HCEC 1CT (cell line): ENCODE results near the gene CCDC192.

Experiments used
- DNase-seq: peaks from one replicate; pipeline ENCODE4 v3.0.0-alpha.2; 2017

CCDC192 gene

DNA sequence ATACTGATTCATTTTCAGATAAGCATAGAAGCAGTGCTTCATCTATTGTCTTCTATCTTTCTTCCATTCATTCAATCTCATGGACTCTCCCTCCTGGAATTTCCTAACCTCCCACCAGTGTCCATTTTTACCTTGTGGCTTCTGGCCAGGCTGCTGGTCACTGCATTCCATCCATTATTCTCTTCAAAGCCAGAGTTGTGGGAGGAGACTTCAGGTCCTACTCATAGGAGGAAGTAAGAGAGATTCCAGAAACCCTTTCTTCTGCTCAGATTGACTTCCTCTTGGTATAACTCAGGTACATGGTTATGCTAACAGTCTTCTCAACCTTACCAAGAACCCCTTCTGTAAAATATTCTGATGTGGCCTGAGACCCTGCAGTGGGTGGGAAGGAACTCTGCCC, 227.1 kb downstream of the CCDC192 start:
- no peak for DNase-seq

DNA sequence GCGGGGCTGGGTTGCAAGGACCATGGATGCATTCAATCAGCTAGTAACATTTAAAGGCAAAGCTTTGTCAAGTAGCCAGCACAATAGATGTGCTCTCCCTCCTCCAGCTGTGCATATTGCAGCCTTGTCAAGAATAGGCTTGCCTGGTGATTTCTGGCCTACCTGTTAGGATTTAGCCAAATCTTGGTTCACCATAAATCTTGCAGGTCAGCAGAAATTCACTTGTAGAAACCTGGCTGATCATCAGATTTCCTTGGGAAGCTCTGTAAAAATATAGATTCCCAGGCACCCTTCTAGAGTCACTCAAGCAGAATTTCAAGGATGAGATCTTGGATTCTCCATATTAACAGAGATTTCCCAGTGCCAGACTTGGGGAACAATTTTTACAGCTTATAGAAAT, 228.2 kb downstream of the CCDC192 start:
- DNase-seq, result no peak

DNA sequence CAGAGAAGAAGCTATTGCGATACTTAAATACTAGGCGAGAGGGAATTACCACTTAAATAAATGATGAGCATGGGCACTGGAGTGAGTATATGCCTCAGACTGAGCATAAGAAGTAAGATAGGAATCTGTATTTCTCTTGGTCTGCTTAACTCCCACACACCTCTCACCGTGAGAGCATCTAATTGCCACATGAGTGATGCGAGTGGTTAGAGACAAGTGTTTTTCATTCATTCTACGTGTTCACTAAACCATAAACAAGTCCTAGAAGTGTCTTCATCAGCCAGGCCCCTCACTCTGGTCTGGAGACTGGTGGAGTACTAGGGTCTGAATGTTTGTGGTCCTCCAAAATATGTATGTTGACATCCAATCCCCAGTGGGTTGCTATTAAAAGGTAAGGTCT, 230.2 kb downstream of the CCDC192 start:
- DNase-seq, result no peak

DNA sequence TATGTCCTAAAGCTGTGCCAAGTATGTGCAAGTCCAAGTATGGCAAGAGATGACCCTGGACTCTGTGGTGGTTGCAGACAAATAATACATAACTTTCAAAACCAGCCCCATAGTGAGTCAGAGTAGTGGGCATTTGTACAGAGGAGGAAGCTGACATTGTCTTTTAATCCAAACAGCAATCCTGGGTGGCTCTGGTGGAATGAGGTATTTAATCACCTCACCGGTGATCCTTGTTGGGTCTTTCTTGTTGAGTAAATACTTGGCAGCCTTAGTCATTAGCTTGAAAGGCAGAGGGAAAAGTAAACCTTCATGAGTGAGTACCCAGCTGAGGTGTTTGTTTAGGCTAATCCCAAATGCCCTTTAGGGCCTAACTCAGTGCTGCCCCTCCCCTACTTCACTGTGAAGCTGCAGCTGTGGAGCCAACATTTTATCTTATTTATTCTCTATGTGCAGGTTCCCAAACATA, 231.6 kb downstream of the CCDC192 start:
- peak; percentile 59 for DNase-seq

DNA sequence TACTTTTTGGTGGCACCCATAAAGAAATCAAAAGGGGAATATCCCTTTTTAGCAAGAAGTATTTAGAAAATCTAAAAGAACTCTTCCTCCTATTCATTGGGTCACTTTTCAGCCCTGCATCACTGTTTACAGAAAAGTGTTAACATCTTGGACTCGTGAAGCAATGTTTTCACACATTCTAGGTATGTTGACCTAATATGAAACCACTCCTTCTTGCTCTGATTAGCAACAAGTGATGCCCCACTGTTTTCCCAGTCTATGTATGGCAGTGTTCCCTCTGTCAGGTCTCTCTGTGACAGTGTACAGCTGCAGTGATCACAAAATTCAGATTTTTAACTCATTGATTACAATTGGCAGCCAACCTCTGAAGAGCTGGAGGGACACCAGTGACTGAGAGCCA, 232.2 kb downstream of the CCDC192 start:
- no peak for DNase-seq

DNA sequence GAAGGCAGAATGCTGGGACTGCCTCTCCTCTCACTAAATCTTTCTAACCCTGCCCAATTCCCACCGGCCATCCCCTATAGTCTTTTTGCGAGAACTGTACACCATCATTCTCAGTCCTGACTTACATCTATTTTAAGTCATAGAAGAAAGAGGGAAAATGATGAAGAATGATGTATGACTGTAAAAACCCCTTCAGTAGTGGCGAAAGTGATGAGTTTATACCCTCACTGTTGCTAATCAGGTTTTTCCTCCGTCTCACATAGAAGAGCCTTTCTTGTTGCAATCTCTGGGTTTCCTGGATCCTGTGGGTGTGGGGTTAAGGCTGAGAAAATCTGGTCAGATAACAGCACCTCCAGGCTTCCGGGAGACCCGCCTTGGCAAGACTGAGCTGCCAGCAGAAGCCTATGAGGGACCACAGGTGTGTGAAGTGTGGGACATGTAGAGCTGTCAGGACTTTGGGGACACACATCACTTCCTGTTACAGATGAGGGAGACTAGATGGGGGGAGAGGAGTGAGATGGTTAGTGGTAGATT, 233.3 kb downstream of the CCDC192 start:
- no peak for DNase-seq

DNA sequence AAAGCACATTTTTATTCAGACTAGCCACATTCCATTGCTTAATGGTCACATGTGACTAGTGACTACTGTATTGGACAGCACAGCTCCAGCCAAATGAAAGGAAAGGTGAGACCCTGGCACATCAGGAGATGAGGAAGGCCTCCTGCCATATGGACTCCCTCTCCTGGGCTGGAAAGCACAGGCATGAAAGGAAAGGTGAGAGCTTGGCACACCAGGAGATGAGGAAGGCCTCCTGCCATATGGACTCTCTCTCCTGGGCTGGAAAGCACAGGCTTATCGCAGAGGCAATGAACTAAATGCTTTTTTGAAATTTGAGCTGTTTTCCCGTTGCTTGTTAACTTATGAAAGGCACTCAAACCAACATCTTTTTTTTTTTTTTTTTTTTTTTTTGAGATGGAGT, 235.6 kb downstream of the CCDC192 start:
- no peak for DNase-seq

DNA sequence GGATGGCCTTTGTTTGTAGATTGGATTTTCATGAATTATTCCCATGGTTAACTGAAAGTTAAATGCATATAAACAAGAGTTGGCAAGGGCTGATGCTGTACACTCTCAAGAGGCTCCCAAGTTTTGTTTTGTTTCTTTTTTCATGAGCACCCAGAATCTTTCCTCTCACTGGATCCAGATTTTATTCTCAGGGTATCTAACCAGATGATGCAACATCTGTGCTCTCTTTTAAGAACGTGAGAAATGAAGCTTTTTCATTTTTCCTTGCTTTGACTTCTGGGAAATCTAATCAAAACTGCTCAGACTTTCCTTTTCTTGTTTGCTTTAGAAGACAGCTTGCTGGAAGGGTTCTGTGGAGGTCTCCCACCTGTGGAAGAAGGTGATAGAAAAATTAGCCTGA, 237.7 kb downstream of the CCDC192 start:
- no peak for DNase-seq

DNA sequence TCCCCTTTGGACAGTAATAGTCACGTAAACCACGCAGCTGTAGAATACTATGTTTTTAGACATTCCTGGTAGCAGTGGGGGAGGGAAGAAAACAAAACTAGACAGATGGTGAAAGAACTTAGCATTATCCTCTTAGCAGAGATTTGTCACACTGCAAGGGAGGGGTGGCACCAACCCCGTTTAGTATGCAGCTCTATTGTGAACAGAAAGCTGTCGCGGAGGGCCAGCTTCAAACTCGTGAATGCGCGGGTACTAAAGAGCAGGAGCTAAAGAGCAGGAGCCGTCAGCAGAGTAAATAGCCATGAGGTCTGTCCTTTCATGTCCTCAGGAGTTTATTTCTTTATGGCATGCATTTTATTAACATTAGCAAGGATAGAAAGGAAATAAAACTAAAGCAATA, 238.5 kb downstream of the CCDC192 start:
- DNase-seq, result no peak

DNA sequence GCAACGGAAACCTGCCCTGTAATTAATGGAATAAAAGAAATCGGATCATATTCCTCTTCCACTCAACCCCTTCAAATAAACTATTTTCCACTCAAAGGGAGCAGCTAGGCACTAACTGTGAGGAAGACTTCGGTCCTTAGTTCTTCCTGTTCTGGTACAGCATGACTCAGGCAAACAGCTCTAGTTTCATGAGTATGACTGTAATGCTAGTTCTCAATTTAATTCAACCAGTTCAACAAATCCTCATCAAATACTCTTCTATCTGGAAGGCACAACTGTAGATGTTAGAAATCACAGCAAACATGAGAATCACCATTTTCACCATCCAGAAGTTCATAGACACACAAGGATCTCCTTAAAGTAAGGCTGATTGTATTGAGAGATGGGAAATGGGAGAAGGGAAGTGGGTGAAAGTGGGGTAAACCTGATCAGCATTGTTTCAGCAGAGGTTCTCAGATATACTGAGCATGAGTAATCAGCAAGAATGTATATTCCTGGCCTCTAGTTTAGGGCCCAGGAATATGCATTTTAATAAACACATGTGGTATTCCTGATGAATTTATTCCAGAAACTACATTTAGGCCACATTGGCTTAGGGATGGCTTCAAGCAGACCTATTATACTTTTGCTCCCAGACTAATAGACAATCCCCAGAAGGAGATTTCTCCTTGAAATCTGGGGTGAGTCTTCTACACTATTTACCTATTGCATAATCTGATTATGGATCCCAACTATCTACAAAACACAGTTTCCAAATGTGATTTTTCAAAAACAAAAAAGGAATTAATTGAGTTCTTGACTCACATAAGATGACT, 239.3 kb downstream of the CCDC192 start:
- DNase-seq, result peak; percentile 39

DNA sequence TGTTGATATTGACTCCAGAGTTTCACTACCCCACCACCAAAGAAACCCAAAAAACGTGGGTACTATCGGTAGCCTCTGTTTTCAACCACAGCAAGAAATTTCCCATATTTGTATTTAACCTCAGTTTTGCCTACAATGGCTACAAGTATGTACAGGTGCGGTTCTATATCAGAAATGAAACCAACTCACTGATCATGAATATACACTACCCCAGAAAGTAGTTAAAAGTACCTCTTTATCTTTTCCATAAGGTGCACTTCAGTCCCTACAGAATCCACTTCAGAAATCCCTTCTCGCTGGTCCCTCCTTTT, 239.8 kb downstream of the CCDC192 start:
- no peak for DNase-seq

DNA sequence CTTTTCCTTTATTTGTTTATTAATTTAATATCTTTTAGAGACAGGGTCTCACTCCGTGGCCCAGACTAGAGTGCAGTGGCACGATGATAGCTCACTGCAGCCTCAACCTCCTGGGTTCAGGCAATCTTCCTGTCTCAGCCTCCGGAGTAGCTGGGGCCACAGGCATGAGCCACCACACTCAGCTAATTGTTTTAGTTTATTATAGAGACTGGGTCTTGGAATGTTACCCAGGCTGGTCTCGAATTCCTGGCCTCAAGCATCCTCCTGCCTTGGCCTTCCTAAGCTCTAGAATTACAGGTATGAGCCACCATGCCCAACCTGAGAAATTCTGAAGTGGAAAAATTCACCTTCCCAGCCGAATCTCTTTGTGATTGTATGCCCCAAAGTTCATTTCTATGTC, 240.9 kb downstream of the CCDC192 start:
- no peak for DNase-seq

DNA sequence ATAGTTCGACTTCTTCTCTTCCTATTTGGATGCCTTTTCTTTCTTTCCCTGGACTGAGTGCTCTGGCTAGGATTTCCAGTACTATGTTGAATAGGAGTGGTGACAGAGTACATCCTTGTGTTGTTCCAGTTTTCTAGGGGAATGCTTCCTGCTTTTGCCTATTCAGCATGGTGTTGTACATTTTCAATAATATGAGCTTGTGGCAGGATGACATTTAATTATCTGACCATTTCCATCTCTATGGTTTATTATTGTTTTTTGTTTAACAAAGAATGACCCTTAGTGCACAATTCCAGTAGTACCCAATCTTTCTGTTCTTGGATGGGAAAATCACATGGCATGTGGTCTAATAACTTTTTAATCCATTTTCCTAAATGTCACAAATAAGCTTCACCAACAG, 244.8 kb downstream of the CCDC192 start:
- no peak for DNase-seq

DNA sequence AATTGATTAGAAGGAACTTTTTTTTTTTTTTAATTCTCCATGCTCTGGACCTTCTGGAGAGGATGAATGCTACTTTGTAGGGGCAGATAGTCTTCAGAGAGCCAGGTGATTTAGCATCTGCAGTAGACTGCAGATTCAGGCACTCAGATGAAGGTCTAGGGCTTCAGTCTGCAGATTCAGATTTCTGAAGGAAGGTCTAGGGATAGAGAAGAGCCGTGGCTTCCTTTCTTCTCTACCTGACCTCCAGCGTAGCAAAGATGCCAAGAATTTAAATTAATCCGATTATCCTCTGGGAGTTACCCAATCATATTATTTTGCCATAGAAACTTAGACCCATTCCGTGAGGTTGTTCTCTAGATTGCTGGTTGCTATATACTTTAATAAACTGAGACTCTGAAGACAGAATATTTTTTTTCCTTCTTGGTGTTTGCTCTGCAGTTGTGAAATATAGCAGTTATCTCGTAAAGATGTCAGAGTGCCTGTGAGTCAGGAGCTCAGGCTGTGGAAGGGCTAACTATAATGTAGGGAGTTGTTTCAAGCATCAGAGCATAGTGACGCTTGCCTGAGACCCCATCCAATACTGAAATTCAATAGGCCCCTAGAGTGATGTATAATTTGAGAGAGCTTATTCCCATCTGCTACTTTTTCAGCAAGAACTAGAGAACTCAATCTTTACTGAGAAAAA, 247.7 kb downstream of the CCDC192 start:
- no peak for DNase-seq

DNA sequence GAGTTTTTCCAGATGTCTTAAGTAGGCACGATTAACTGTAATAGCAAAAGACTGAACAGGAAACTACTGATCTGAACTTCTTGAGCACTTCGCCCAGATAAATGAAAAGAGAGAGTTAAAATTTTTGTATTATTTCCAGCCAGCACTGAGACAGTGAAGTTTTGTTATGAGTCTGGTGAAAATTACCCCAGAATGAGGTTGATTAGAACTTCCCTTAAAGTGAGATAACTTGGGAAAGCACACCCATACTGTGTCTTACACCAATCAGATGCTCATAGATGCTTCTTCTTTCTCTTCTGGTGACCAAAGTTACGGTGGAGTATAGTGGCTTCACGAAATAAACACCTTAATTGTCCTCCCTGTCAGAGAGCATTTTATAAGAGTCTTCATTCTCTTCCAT, 248.6 kb downstream of the CCDC192 start:
- DNase-seq, result no peak

DNA sequence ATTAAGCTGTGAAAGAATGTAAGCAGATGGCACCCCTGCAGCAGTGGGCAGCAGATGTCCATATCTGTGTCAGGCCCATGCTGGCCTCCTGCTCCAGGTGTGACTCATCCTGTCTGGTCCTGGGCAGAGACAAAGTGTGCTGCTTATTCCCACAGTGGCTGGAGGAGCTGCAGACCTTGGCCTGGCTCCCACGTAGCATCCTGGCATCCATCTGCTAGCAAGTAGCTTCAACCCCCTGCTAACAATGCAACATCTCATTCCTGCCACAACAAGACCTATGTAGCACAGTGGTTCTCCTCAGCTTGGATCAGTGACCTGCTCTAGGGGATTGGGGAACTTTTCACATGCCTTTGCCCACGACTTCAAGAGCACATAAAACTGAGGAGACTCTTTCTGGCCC, 254.0 kb downstream of the CCDC192 start:
- DNase-seq, result peak; percentile 43

DNA sequence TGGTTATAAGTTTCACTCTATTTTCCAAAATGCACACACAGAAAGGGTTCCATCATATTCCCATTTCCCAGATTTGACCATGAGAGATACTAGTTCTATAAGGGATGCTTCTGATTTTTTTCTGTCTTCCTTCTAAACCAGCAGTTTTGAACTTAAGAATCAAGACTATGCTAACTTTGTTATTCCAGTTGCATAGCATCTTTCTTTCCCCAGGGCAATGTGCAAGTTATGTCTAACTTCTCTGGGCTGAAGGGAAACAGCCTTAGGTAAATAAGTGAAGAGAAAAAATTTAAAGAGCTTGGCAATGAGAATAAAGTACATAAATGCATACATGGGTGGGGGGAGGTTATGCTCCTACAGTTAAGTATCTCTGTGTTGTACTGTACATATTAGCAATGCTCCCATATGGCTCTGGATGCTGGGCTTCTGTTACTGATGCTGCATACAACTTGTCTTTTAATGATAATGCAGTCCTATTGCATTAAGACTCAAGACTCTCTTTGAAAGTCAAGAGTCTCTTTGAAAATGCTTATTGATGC, 254.6 kb downstream of the CCDC192 start:
- no peak for DNase-seq

DNA sequence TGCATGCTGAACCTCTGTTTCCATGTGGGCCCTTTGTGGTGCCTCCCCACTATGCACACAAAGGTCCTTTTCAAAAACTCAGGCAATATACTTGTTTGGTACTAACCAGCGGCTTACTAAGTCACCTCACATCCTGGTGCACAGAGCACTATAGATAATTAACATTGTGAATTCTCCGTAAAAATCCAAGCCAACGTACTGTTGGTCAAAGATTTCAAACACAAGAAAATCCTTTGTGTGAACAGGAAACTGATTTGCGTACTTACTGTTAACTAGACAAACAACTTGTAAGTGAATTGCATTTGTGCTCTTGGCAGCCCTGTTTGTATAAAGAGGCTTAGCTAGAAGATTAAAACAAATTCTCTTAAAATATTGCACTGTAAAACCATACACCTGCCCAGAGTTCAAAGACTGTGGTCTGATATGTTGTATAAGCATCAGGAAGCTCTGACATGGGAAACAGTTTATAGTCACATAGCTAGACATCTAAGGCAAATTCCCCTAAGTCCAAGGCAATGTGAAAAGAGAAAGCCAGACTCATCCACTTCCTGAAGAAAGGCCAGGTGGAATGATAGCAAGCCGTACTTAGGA, 255.3 kb downstream of the CCDC192 start:
- no peak for DNase-seq

DNA sequence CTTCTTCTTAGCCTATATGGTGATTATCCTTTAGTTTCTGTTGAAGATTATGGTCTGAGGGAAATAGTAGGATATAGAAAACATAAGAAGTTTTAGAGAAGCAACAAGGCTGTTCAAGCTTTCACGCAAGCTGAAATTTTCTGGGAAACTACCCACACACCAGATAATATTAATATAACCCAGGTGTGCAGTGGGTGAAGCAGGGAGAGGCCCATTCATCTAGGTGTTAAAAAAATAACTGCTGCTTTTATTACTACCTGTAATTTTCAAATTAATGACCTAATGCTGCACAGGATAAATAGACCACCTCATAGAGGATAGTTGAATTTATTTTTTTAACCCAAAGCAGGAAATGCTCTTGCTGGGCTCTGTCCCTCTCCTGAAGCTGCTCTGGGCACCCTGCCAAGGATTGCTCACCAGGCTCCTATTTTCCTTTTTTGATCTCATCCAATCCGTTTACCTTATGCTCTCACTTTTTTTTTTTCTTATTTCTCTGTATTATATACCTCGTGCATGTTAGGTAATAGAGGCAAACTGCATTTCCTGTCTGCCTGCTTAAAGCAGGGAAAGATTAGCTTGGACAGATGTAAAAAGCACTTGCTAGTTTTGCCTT, 256.1 kb downstream of the CCDC192 start:
- peak; percentile 77 for DNase-seq

DNA sequence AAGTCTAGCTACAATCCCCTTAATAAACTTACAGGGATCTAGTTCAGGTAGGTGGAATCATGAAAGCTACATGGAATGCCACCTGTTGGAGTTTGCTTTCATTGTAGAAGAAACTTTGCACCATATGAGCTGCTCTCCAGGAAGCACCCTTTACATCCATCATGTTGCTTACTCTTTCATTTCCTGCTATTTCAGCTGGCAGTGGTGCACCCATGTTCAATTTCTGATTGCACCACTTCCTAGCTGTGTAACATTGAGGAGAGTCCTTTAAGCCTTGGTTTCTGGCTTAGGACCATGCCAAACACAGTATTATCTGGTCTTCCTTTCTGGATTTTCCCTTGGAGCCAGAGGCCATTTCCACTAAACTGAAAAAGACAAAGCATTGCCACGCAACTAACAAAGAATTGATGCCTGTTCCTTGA, 257.1 kb downstream of the CCDC192 start:
- no peak for DNase-seq

DNA sequence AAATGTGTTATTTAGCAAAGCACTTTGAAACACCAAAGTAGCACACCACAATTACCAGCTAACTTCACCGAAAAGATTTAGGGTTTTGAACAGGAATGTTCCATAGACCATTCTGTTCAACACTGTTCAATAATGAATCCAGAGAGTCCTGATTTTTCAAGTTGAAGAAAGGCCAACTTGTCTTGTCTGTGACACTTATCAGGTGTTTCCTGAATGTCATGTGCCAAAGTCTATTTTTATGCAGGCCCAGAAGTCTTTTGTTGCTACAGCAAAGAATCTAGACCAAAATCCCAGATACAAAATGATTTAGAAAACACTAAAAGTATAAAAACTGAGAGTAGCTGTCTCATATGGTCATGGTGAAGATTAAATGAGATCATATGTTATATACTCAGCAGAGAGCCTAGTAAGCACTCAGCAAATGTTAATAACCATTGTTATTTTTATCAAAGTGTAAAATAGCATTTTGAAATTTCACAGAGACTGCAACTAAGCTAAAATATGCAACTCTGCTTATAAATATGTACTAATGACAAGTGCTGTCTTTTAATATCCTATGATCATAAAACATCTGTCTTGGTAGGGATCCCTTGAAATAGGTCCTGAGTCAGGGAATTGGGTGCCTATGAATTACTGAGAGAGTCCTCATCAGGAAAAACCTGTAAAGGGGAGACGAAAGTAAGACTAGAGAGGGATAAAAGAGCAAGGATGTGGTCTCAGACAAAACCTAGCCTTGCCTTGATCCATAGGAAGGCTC, 258.0 kb downstream of the CCDC192 start:
- DNase-seq, result no peak

DNA sequence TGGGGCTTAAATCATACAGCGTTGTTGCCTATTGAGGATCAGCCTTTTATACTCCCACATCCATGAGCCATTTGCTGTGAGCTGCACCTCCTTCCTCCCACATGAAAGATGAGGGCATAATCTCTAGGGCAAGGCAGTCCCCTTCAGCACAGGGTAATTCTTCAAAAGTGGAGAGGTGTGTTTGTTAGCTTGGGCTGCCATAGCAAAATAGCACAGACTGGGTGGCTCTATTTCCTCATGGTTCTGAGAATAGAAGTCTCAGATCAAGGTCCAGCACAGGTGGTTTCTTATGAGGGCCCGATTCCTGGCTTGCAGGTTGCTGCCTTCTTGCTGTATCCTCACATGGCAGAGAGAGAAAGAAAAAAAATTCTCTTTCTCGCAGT, 258.6 kb downstream of the CCDC192 start:
- no peak for DNase-seq

DNA sequence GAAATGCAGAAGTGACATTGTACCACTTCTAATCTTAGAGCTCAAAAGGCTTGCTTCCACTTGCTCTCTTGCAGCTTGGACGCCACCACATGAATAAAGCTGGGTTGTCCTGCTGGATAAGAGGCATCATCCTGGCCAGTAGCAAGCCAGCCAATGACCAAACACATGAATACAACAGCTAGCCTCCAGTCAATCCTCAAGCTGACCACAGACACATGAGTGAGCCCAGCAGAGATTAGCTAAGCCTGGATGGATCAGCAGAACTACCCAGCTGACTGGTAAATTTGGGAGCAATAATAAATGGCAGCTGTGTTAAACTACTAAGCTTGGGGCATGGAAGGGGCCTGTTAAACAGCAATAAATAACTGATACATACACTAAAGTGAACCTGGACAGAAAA, 259.3 kb downstream of the CCDC192 start:
- DNase-seq, result no peak
